GM06990 (cell line): ENCODE data around the gene TMEM145.
A peak's percentile ranks its signal among the peaks of the same experiment; 100 is the strongest.

ENCODE experiments used
- DNase-seq: peaks from one replicate; pipeline ENCODE4 v3.0.0-alpha.2; 2011; ENCODE audit not compliant: insufficient read length; ENCODE audit errors: extremely low read depth
- H3K27me3 ChIP-seq: replicated peaks from 2 replicates; pipeline ENCODE4 v1.6.0; 2011; ENCODE audit warnings: low read length; ENCODE audit not compliant: control insufficient read depth, insufficient read depth
- H3K36me3 ChIP-seq: 2 replicates; pipeline ENCODE4 v1.5.1; 2011; ENCODE audit warnings: low read length; ENCODE audit not compliant: control insufficient read depth, insufficient read depth
- H3K4me3 ChIP-seq: replicated peaks from 2 replicates; pipeline ENCODE4 v1.5.1; 2011; ENCODE audit warnings: low read depth, mild to moderate bottlenecking, control low read depth, low read length
- CTCF ChIP-seq: IDR thresholded peaks from 2 replicates; pipeline ENCODE4 v1.5.1; 2011; ENCODE audit warnings: low read length, control low read depth, mild to moderate bottlenecking, inconsistent platforms; ENCODE audit not compliant: insufficient read depth, poor library complexity, severe bottlenecking

Gene TMEM145

GRCh38 chr19:42325308-42325895 lies 12.3 kb downstream of the TMEM145 start, which contains the start of gene MEGF8:
Gene MEGF8 (plus strand): TSS chr19:42325635. CDS start chr19:42326244, 609 bp downstream.
- Histone ChIP-seq H3K36me3 (no peaks in the 10 kb centered on the region), H3K27me3 (no peaks in the 10 kb centered on the region; the same call in 1 of the 2 replicates), H3K4me3 (peak within 1 kb of the TSS; percentile 93)
- peak; percentile 97 for DNase-seq
- TF ChIP-seq CTCF = peak; percentile 97

- H3K4me3 ChIP-seq = peak overlapping the region; percentile 93
- DNase-seq = peak; percentile 56
- TF ChIP-seq CTCF = peak; percentile 49
- H3K36me3 ChIP-seq = no peaks in the 10 kb centered on the region
- H3K27me3 ChIP-seq = no peaks in the 10 kb centered on the region; the same call in 1 of the 2 replicates
These were observed 13.0 kb downstream of the TMEM145 start for GRCh38 chr19:42325896-42326771.

- Histone ChIP-seq H3K4me3 (no peak overlapping the region), H3K36me3 (no peaks in the 10 kb centered on the region), H3K27me3 (no peaks in the 10 kb centered on the region; the same call in 1 of the 2 replicates)
- TF ChIP-seq CTCF = no peak
- DNase-seq = no peak
These were observed 13.9 kb downstream of the TMEM145 start for GRCh38 chr19:42326969-42327368.

- Histone ChIP-seq H3K4me3 (no peak overlapping the region), H3K27me3 (no peaks in the 10 kb centered on the region; the same call in 1 of the 2 replicates), H3K36me3 (no peaks in the 10 kb centered on the region)
- TF ChIP-seq CTCF = no peak
- DNase-seq = no peak
These were observed 14.3 kb downstream of the TMEM145 start for GRCh38 chr19:42327381-42327780.

- Histone ChIP-seq H3K4me3 (no peak overlapping the region), H3K36me3 (no peaks in the 10 kb centered on the region), H3K27me3 (no peaks in the 10 kb centered on the region; the same call in 1 of the 2 replicates)
- no peak for TF ChIP-seq CTCF
- no peak for DNase-seq
These were observed 15.0 kb downstream of the TMEM145 start for GRCh38 chr19:42328106-42328505.
